GM18511 (cell line): ENCODE measurements around the gene ITGB7.

Source experiments
- ATAC-seq: cut with Tn5 transposase; IDR thresholded peaks from one replicate; pipeline ENCODE4 v1.9.1; 2021; ENCODE audit warnings: mild to moderate bottlenecking, moderate library complexity; ENCODE audit not compliant: unreplicated experiment

Gene ITGB7, protein sequence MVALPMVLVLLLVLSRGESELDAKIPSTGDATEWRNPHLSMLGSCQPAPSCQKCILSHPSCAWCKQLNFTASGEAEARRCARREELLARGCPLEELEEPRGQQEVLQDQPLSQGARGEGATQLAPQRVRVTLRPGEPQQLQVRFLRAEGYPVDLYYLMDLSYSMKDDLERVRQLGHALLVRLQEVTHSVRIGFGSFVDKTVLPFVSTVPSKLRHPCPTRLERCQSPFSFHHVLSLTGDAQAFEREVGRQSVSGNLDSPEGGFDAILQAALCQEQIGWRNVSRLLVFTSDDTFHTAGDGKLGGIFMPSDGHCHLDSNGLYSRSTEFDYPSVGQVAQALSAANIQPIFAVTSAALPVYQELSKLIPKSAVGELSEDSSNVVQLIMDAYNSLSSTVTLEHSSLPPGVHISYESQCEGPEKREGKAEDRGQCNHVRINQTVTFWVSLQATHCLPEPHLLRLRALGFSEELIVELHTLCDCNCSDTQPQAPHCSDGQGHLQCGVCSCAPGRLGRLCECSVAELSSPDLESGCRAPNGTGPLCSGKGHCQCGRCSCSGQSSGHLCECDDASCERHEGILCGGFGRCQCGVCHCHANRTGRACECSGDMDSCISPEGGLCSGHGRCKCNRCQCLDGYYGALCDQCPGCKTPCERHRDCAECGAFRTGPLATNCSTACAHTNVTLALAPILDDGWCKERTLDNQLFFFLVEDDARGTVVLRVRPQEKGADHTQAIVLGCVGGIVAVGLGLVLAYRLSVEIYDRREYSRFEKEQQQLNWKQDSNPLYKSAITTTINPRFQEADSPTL

DNA sequence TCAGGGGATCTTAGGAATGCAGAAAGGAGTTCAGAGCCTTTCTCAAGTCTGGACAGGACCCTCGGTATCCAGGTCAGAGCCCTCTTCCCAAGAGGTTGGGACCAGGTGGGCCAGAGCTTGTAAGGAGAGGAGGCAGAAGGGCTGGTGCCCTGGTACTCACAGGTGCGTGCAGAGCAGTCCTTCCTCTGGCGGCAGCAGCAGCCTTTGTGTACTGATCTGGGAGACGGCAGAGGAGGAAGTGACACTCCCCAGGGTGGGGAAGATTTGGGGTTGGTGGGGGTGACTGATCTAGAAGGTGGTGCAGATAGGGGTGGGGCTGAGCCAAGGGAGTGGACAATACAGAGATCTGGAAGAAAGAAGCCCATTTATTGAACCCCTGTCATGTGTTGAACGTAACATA, at the start of gene ITGB7:
ITGB7 (minus strand) TSS at position 210 of the 400 bp plus-strand sequence. CDS start 6,808 bp downstream, outside the sequence.
- peak; percentile 55 for ATAC-seq

DNA sequence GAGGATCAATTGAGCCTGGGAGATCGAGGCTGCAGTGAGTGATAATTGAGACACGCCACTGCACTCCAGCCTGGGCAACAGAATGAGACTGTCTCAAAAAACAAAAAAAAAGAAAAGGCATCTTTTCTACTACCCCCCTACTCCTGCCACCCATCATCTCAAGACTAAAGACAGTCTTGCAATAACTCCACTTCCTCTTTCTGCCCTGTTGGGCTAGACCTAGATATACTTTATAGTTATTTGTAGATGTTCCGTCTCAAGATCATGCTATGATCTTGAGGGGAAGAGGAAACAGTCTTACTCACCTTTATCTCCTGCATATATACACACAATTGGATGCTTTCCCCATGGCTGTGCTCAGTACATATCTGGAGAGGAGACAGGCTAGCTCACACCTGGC, 48.9 kb upstream of the ITGB7 start:
- ATAC-seq = no peak

DNA sequence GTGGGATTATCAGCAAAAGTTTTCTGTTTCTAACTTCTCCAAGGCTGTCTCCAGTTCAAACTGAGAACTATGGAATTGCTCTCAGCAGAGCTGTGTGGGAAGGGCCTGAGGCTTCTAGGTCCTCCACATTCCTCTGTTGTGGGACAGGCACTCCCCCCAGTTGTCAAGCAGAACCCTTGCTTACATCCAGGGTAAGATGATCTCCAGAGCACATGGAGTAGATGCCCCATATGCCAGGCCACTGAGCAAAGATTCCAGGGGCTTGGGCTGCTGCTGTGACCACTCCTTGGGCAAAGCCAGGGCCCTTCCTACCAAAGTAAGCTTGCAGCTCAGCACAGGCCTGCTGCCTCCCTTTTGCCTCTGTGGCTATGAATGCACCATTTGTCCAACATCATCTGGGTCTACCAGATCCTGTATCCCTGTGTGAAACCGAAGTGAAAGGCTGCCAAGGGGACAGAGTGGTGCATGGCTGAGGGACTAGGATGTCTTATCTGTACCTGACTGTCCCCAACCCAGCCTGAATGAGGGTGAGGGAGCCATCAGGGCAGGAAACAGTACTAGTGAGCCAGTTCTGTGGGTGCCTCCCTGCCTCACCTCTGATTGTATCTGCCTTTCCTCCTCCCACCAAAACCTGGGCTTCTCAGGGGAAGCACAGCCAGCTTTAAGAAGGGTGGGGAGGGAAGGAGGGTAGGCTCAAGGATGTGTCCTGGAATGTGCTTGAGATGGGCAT, 47.9 kb upstream of the ITGB7 start:
- no peak for ATAC-seq

DNA sequence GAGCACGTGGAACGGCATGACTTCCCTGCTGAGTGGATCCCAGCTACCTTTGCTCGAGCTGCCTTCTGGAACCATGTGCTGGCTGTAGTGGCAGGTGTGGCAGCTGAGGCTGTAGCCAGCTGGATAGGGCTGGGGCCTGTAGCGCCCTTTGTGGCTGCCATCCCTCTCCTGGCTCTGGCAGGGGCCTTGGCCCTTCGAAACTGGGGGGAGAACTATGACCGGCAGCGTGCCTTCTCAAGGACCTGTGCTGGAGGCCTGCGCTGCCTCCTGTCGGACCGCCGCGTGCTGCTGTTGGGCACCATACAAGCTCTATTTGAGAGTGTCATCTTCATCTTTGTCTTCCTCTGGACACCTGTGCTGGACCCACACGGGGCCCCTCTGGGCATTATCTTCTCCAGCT, 46.2 kb upstream of the ITGB7 start:
- no peak for ATAC-seq

DNA sequence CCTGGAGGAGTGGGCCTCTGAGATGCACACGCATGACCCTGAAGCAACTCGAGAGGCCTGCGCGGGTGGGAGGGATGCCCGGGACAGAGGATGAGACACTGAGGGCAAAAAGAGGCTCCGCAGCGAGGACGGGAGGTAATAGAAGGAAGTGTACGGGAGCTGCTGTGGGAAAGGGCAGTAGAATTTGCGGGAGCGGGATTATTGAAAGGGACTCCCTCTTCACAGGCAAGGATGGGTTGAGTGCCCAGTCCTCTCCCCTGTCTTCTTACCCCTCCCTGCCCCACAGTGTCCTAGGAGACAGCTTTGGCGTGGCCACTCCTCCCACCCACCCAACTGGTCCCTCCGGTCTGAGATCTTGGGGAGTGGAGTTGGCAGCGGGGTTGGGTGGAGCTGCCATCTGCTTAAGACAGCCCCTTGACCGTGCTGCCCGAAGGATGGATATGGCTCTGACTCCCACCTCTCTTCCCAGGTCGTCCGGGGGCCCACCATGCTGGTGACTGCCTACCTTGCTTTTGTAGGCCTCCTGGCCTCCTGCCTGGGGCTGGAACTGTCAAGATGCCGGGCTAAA, 45.4 kb upstream of the ITGB7 start:
- no peak for ATAC-seq

DNA sequence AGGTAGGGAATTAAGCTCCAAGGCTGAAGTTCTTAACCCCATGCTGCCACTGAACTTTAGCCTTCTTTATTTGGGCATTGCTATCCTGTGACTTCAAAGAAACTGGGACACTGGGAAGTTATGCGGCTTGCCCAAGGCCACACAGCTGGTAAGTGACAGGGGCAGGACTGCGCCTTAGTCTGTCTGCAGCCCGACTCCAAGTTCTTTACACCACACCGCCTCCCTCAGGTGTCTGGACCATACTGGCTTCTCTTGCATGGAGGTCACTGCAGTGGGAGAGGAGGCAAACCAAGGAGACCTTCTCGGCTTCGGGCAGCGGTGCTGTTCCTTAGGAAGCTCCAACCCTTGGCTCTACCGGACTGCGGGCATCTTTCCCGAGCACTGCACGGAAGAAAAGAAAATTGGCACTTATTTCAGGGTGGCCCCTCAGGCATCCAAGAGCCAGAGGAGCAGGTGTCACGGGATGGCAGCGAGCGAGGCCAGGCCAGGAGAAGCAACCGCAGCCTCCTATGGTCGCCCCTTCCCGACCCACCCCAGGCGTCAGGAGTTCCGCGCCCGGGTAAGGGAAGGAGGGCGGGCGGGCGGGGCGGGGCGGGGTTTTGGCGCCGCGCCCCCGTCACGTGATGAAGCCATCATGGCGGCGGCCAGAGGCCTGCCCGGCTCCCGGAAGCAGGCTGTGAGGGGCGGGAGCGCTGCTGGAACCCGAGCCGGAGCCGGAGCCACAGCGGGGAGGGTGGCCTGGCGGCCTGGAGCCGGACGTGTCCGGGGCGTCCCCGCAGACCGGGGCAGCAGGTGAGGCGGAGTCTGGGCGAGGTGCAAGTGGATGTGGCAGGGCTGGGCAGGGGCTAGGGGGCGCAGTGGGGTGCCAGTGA, 44.7 kb upstream of the ITGB7 start:
- ATAC-seq = peak; percentile 84

DNA sequence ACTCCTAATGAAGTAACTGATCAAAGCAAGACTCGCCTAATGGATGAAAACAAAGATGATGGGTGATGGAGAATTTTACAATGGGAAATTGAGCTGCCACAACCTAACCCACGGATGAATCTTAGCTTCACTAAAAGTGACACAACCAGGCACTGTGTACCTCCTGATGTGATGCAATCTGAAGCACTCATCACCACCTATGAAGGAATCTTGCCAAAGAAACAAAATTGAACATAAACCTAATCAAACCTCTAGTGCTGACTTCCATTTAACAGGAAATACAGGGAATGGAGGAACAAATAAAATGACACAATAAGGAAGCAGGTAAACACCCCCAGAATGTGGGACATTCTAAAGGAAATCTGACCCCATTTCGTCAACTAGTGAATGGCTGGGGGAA, 38.2 kb upstream of the ITGB7 start:
- ATAC-seq = no peak

DNA sequence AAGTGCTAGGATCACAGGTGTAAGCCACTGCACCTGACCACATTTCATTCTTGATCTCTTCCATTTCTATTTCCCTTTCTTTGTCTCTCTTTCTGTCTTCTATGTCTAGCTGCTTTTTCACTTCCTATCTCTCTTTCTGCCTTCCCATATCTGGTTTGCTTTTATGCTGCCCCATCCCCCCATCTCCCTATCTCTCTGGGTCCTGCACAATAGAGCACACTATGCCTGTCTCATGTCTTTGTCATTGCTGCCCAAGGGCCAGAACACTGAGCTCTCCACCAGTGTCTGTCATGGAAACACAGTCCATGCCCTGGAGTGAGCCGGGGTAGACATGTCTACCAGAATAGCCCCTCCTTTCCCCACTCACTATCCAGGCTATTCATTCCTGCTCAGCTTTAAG, 37.3 kb upstream of the ITGB7 start:
- no peak for ATAC-seq

DNA sequence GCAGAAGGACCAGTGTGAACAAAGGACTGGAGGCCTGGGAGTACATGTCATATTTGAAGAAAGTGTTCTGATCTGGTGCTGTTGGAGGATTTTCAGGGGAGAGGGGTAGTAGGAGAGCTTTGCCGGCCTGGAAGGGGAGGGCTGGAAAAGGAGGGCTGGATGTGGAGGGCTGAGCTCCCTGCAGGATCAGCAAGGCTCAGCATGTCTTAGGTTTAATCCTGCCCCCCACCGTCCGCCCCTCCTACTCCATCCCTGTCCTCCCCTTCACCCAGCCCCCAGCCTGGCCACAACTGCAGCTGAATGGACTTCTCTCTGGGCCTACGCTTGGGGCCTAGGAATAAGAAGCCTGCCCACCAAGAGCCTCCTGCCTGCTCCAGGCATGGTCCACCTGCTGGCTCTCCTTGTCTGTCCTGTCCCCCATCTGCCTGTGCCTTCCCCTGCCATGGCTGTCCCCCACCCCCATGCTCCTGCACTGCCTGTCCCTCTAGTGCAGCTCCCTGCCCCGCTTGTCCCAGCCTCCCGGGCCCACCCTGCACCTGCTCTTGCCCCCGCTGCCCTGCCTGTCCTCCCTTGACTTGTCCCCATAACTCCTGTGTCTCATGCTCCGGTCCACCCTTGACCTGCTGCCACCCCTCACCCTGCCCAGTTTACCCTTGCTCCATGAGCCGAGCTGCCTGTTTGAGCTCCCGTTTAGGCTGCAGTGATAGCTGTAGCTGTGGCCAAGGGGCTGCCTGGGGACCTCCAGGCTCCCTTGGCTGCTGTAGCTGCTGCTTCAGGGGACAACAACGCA, 34.8 kb upstream of the ITGB7 start:
- no peak for ATAC-seq

DNA sequence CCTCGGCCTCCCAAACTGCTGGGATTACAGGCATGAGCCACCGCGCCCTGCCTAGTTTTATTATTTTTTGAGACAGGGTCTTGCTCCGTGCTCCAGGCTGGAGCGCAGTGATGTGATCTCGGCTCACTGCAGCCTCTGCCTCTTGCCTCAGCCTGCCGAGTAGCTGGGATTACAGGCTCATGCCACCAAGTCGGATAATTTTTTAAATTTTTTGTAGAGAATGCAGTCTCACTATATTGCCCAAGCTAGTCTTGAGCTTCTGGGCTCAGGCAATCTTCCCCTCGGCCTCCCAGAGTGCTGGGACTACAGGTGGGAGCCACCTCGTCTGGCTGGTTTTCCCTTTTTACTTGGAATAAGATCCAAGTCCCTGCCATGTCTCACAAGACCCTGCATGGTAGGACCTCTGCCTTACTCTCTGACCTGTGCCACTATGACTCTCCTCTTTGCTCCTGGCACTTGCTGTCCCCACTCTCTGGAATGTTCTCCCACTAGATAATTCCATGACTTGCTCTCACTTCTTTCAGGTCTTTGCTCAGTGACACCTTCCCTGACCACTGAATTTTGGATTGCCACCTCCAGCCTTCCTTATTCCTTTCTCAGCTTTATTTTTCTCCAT, 32.7 kb upstream of the ITGB7 start:
- ATAC-seq = no peak

DNA sequence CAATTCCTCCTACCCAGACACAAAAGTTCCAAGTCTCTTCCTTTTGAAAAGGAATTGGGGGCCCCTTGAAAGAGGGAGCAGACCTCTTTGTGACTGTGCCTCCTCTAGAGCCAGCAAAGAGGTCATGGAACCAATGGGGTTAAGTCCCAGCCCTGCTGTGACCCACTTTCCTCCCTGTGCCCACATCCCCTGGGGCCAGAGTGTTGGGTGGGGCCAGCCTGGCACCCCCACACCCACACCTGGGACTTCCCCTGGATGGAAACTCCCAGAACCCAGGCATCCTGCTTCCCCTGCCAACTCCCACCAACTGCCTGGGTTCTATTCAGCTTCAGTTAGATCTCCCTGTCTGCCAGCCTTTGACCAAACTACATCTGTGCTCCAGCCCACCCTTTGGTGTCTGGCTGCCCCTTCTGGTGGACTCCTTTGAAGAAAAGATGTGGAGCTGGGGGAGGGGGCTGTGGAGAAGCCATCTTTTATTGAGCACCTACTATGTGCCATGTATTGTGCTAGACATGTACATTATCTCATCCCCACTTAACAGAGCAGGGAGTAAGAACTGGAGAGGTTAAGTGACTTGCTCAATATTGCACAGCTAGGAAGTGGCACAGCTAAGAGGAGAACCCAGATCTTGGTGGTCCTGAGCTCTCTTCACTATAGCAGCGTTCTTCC, 29.5 kb upstream of the ITGB7 start:
- no peak for ATAC-seq

DNA sequence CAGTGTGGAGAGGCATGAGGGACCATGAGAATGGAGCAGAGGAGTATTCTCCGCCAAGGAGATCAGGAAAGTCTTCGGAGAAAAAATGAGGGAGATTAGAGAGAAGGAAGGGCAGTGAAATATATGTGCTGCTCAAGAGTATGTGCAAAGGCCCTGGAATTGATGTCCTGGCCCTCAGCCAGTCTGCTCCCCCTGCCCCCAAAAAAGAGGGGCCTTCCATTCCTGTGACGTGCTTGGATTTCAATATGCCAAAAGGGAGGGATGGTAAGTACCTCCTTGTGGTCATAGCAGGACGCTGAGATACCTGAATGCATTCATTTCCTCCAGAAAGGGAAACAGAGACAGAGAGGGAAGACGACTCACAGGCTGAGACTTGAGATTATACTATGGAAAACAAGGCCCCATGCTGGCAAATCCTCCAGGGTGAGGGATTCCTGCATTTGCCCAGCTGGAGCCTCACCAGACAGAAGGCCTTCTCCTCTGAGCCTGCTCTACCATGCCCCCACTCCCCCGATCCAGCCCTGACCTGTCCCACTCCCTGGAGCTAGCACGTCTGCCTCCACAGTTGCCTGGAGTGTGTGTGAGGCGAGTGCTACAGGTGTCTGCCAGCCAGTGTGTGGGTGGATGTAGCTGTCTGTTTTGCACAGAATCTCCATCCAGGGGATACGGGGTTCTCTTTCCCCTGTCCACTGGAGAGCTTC, 28.8 kb upstream of the ITGB7 start:
- ATAC-seq = no peak

DNA sequence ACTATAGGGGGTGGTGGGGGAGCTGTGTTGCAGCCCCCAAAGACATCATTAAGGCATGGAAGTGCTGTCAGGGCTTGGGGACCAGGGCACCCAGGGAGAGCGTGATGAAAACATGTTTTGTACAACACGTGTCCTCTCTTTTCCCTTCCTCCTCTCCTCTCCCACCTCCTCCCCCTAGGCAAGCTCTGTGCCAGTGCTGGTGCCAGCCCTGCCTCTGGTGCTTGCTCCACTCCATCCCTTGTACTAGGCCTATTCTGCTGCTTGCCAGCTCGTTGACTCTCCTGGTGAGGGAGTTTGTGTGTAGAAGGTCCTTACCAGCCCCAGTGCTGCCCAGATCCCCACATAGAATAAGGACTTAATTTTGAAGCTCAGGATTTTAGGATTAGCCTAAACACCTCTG, 28.1 kb upstream of the ITGB7 start:
- ATAC-seq = no peak

DNA sequence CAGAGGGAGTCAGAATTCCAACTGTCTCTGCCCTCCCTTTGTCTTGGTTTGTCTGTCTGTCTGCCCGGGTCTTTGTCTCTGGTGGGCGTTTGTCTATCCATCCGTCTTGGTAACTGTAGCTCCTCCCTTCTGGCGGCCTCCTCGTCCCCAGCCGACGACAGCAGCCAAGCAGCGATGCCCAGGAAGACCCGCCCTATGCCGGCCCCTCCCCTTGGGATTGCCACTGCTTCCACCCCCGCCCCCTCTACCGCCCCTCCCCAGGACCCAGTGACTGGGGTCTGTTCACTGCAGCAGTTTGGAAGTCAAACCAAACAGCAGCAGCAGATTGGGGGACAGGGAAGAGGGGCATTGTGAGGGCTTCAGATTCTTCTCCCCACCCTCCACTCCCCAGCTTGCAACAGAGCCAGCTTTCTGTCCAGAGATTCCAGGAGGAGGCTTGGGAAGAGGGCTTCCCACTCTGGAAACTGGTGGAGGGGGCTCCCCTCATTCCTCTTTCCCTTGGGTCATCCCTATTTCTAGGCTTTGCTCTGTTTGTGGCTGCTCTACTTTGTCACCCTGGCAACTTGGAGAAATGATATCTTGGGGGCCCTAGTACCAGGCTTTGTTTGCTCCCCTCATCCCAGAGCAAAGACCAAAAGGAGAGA, 27.3 kb upstream of the ITGB7 start:
- no peak for ATAC-seq

DNA sequence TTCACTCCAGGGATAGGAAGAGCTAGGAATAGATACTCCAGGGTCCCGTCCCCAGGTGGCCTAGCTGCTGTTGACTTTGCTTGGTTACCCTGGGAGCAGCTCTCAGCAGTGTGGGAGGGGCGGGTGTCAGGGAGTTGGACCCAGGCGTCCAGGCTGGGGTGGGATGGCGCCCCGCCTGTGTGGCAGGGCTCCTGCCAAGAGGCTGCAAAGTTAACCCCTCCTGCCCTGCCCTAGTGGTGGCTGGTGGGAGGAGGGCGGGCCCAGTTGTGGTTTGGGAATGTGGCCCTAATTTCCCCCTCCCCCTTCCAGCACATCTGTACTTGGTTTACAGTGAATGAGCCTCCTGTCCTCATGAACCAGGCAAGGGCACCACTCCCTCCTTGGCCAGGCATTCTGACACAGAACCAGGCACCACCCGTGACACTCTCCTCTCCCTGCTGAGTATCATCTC, 26.6 kb upstream of the ITGB7 start:
- ATAC-seq = no peak

DNA sequence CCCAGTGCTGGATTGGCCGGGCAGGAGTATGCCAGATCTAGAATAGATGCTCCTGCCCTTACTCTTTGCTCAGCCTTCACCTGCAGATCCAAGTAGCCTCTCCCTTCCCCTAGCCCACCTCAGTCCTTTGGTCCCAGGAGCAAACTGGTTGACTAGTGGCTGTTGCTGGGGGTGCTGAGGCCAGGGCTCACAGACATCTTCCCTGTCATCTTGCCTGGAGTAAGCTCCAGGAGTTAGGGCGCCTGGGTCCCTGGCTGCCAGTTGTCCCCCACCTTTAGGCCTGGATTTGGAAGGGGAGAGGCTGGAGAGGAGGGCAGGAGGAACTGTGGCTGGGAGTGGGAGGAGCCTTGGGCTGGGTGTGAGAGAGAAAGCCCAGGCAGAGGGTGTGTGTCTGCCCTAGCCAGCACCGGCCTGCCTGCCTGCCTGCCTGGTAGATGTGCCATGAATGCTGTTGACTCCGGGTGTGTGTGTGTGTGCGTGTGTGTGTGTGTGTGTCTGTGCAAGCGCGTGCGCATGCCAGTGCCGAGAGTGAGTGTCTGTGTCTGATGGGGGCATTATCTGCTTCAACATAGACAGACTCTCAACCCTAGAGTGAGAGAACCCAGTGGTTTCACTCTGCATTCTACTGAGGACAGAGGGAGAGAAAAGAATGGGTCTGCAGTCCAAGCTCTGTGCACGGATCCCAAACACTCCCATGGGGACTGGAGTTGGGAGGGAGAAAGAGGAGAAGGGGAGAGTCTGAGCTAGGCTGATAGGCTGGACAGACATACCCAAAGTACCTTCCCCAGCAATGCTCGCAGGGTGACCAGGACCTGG, 25.8 kb upstream of the ITGB7 start:
- ATAC-seq = peak; percentile 41
